ENCODE measurements around the gene ADD1. TPM values are rescaled to one million over a fixed set of nuclear protein-coding genes. Genes with fewer than 3 reads are reported as not detected.

ADD1 gene
- total RNA-seq, 1 experiment from 2014 or later = 163 TPM

- Mint-ChIP-seq H3K27ac (peak overlapping the region; percentile 41 to 91 (median 82); a peak in 6 of 7 replicates), H3K36me3 (ENCODE audit: insufficient read depth in 1 of 3, low read depth in 3 of 3) (peaks cover 0 to 3% (median 0%) of the 10 kb centered on the region in 3 experiments; a peak in 2 of 7 replicates), H3K27me3 (ENCODE audit: low read depth) (peaks cover 5% of the 10 kb centered on the region), H3K9me3 (peaks cover 0 to 2% of the 10 kb centered on the region in 2 experiments; a peak in 2 of 5 replicates), H3K4me1 (peaks cover 19 to 30% of the 10 kb centered on the region in 2 experiments), H3K4me3 (peak overlapping the region in 1 of 2 experiments; percentile 42; a peak in 2 of 5 replicates)
- Histone ChIP-seq H3K27ac (ENCODE audit: insufficient read length, low read depth, low read length) (no peak overlapping the region), H2BK12ac (ENCODE audit: insufficient read length, low read depth, low read length) (peak overlapping the region; percentile 10), H3K79me1 (ENCODE audit: insufficient read depth, low read depth, low read length, poor library complexity, severe bottlenecking) (no peaks in the 10 kb centered on the region), H3K4ac (ENCODE audit: low read depth, low read length) (no peak overlapping the region), H4K20me1 (ENCODE audit: control insufficient read depth, insufficient read depth, insufficient read length) (no peaks in the 10 kb centered on the region), H4K5ac (ENCODE audit: insufficient read length, low read depth, low read length) (no peak overlapping the region), H3K23ac (ENCODE audit: insufficient read length, low read depth, low read length) (no peak overlapping the region), H2BK5ac (ENCODE audit: insufficient read length, low read length) (peak overlapping the region; percentile 20), H3K4me1 (ENCODE audit: insufficient read depth, low read length) (peaks cover 4% of the 10 kb centered on the region), H2BK120ac (ENCODE audit: low read depth, low read length, poor library complexity, severe bottlenecking) (no peak overlapping the region), H2AFZ (ENCODE audit: low read length) (no peak overlapping the region), H3K79me2 (ENCODE audit: insufficient read depth, low read length) (no peaks in the 10 kb centered on the region), H2BK20ac (ENCODE audit: low read depth, low read length, poor library complexity, severe bottlenecking) (no peak overlapping the region), H3K14ac (ENCODE audit: insufficient read depth, low read length) (peak overlapping the region; percentile 39), H3K56ac (ENCODE audit: insufficient read length, low read depth, low read length) (no peak overlapping the region), H4K8ac (replicated peaks; ENCODE audit: insufficient read length, low read depth, low read length) (no peak overlapping the region), H3K27me3 (ENCODE audit: insufficient read depth, low read length) (no peaks in the 10 kb centered on the region), H3K23me2 (ENCODE audit: insufficient read length, low read depth, low read length, poor library complexity, severe bottlenecking) (no peaks in the 10 kb centered on the region), H2BK15ac (ENCODE audit: low read depth, low read length) (no peak overlapping the region), H3T11ph (ENCODE audit: low read length) (no peak overlapping the region), H3K4me2 (ENCODE audit: insufficient read depth, insufficient read length, low read length) (no peak overlapping the region), H4K91ac (ENCODE audit: insufficient read length, low read depth, low read length) (no peak overlapping the region), H3K9ac (ENCODE audit: extremely low read depth, insufficient read length, low read length) (no peak overlapping the region), H2AK5ac (ENCODE audit: insufficient read length, low read length) (no peak overlapping the region), H3K9me3 (ENCODE audit: control insufficient read depth, low read depth, low read length) (no peaks in the 10 kb centered on the region), H3K18ac (ENCODE audit: insufficient read length, low read depth, low read length) (peak overlapping the region; percentile 61)
- no CpG with 5 or more reads among the region's 21 CpGs for WGBS (ENCODE audit: extremely low coverage, insufficient read length, low lambda C conversion rate)
- peak; percentile 68 for DNase-seq
- no peak for TF ChIP-seq CTCF (conservative IDR thresholded peaks at IDR 0.05)
Measured at GRCh38 chr4:2811830-2812611, 31.6 kb upstream of the ADD1 start.
